Epithelial cell of esophagus (primary cell): Measurements from ENCODE around the gene CWC15.
"Not testable (repeated sequence)": the region's sequence is repeated elsewhere in the genome, so short reads cannot be mapped to it uniquely, and the experiment has no call there.

Experiments
- DNase-seq: peaks from one replicate; pipeline ENCODE4 v3.0.0; 2010; ENCODE audit warnings: low read depth
- H3K4me3 ChIP-seq: 2 replicates; pipeline ENCODE4 v1.5.1; 2011; ENCODE audit warnings: mild to moderate bottlenecking, low read length, control low read depth
- TF ChIP-seq, protein P1 (sequence below): IDR thresholded peaks from 2 replicates; pipeline ENCODE4 v1.5.1; 2011; ENCODE audit warnings: low read depth, mild to moderate bottlenecking, low read length, control low read depth, inconsistent platforms; ENCODE audit not compliant: insufficient read depth; ENCODE audit errors: missing control alignments

Gene CWC15

DNA sequence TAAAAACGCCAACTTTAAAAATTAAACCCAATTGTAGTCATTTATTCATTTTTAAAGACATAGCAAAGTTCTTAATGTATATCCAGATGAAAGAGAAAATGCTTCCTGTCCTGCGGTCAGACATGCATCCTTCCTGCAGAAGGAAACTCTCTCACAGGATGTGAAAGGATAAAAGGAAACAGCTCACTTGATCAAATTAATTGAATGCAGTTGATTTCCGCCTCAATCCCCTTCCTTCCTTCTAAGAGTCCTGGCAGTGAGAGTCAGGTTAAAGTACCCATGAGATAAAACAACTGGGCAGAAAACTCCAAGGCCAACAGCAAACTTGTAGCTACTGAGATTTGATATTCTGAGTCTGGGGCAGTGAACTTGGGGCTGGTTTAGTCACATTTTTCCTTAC lies 38.5 kb downstream of the CWC15 start:
- DNase-seq, result no peak
- H3K4me3 ChIP-seq, result no peak overlapping the region
- TF ChIP-seq, protein P1, sequence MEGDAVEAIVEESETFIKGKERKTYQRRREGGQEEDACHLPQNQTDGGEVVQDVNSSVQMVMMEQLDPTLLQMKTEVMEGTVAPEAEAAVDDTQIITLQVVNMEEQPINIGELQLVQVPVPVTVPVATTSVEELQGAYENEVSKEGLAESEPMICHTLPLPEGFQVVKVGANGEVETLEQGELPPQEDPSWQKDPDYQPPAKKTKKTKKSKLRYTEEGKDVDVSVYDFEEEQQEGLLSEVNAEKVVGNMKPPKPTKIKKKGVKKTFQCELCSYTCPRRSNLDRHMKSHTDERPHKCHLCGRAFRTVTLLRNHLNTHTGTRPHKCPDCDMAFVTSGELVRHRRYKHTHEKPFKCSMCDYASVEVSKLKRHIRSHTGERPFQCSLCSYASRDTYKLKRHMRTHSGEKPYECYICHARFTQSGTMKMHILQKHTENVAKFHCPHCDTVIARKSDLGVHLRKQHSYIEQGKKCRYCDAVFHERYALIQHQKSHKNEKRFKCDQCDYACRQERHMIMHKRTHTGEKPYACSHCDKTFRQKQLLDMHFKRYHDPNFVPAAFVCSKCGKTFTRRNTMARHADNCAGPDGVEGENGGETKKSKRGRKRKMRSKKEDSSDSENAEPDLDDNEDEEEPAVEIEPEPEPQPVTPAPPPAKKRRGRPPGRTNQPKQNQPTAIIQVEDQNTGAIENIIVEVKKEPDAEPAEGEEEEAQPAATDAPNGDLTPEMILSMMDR, result no peak

DNA sequence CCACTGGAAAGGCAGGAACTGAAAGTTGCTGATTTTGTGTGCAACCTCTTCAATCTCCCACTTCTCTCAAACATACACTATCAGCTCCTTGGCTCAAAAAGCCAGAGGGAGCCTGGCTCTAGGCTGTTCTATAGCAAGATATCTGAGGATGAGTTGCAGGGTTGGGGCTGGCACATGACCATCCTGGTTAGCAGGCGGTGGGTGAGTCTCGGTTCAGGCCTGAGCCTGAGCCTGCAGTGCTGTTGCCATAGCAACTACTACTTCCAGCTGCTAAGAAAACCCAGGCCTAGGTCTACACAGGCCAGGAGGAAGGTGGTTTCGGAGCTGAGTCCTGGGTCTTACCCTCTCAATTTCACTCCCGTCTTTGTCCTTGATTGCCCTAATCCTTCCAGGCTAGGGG lies 39.0 kb downstream of the CWC15 start:
- DNase-seq, result peak; percentile 10
- TF ChIP-seq, protein P1, result no peak
- H3K4me3 ChIP-seq, result no peak overlapping the region

DNA sequence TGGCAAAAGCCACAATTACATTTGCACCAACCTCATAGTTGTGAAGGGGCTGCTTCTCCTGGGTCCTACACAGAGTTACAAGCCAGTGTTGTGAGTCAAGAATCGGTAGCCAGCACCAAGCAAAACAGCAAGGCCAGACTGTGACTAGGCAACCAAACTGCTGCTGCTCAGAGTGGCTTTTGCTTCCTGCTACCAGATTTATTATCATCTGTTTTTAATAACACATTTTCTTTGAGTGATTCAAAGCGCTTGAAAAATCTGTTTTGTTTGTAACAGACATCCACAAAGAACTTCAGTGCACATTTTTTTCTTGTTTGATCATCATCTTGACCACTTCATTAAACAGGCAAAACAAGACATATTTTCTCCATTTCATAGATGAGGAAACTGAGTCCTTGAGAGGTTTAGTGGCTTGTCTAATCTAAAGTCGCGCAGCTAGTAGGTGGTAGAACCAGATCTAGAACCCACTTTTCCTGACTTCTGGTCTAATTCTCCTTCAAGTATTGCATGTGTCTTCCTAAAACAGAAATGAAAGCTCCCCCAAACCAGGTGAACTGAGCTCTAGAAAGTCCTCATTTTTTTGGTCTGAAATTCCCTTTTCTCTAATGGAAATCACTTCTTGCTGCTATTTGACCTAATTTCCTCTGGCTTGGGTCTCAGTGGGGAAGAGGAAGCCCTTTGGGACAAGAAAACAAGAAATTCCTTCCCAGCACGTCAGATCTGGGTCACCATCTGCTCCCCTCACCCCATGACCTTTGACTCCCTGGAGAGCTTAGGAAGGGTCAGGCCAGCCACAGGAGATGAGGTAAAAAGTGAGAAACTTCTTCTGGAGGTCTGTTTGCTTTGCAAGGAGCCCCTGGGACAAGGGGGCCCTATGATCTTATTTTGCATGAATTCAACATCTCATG lies 39.9 kb downstream of the CWC15 start:
- TF ChIP-seq, protein P1, result no peak
- peak; percentile 9 for DNase-seq
- no peak overlapping the region for H3K4me3 ChIP-seq

DNA sequence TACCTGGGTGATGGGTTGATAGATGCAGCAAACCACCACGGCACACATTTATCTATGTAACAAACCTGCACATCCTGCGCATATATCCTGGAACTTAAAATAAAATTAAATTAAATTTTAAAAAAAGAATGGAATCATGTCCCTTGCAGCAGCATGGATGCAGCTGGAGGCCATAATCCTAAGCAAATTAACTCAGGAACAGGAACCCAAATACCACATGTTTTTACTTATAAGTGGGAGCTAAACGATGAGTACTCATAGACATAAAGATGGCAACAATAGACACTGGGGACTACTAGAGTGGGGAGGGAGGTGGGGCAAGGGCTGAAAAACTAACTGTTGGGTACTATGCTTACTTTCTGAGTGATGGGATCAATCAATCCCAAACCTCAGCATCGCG lies 40.9 kb downstream of the CWC15 start:
- TF ChIP-seq, protein P1, result no peak
- no peak for DNase-seq
- H3K4me3 ChIP-seq, result no peak overlapping the region

DNA sequence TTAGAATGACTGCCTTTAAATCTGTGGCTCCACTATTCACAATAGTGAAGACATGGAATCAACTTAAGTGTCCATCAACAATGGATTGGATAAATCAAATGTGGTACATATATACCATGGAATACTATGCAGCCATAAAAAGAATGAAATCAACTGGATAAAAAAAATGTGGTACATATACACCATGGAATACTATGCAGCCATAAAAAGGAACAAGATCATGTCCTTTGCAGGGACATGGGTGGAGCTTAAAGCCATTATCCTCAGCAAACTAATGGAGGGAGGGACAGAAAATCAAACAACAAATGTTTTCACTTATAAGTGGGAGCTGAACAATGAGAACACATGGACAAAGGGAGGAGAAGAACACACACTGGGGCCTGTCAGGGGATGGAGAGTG lies 41.3 kb downstream of the CWC15 start:
- not testable (repeated sequence) for DNase-seq, H3K4me3 ChIP-seq

DNA sequence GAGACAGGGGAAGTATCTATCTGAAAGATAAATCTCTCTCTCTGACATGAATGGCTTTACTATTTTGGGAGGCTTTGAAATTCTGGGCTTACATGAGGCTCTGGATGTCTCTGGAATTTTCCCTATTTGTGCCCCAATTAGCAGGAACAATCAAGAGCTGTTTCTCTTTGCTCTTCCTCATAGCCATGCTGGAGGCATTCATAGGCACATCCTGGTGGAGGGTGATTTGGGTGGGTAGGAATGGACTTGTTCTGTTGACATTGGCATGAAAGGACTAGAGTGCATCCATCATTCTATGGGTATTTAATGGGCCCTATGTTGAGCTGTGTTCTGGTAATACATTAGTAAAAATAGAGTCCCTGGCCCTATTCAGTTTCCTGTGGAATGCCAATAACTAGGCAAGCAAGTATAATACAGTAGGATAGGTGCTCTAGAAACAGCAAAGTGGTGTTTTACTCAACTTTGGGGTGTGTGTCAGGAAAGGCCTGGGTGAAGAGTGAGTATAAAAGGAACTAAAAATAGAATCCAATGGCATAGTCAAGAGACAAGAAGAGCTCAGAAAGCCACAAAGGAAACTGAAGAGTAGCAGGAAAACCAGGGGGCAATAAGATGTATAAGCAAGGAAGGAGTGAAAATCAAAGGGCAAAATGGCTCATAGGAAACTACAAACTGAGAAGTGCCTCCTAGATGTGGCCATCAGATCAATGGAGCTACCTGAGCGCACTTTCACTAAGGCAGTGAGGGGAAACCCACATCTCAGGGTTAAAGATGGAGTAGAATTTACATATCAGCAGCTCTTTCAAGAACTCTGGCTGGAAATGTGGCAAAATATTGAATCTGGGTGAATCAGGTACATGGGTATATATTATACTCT lies 45.0 kb downstream of the CWC15 start:
- H3K4me3 ChIP-seq, result no peak overlapping the region
- TF ChIP-seq, protein P1, result no peak
- no peak for DNase-seq

DNA sequence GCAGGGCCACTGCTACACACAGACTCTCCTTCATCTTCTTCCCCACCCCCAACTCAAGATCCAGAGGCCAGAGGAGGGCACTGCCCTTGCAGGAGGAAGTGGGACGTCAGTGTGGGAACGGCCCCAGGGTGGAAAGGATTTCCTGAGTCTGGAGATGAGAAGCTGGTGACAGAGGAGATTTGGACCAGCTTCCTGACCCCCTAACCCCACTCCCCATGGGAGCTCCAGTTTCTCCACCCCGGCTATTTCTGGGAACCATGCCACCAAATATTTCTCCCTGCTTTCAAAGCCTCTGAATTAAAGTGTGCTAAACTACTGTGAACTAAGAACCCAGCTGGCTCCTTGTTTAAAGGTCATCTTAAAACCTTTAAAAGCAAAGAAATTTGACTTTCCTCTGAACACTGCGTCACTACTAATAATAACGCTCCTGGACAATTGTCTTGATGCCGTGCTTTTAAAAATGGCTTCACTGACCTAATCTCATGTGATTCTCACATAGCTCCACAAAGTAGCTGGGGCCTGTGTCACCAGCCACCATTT lies 46.6 kb downstream of the CWC15 start:
- peak; percentile 6 for DNase-seq
- TF ChIP-seq, protein P1, result no peak
- H3K4me3 ChIP-seq, result no peak overlapping the region
